ENCODE results near the gene CAMK1. TPM values are rescaled to one million over a fixed set of nuclear protein-coding genes. Genes with fewer than 3 reads are reported as not detected.

The CAMK1 gene
- total and polyA plus RNA-seq, 2 of the 4 experiments (the other 2 are of a cell fraction), result 33.3 to 36.4 TPM

DNA sequence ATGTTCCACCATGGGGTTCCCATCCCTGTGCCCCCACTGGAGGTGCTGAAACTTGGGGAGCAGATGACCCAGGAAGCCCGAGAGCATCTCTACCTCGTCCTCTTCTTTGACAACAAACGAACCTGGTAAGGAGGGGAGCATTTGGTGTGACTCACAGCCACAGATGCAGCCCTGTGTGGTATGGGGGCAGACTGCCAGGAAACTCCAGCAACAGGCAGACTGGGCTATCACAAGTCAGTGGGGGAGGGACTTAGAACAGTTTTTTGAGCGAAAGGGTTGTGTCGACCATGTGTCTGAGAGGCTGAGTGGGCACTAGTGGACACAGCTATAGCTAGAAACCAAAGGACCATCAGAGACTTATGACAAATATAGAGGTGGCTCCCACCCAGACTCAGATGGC, 23.4 kb downstream of the CAMK1 start:
- peaks cover 60% of the 10 kb centered on the region for H3K36me3 ChIP-seq (ENCODE audit: control insufficient read depth, insufficient read depth, low read length)
- ATAC-seq (ENCODE audit: low read depth) (peak; percentile 12), DNase-seq (peak; percentile 95)
- H3K27ac ChIP-seq (ENCODE audit: insufficient read depth, low read length), result peak overlapping the region; percentile 24; the same call in 1 of the 2 replicates
- H2BK5ac ChIP-seq (ENCODE audit: low read depth, low read length, poor library complexity, severe bottlenecking), result peak overlapping the region; percentile 79
- H2AFZ ChIP-seq (replicated peaks; ENCODE audit: low read length, poor library complexity), result peak overlapping the region; percentile 27
- H3K23ac ChIP-seq (ENCODE audit: low read depth, low read length), result peak overlapping the region; percentile 84; the same call in 1 of the 2 replicates
- no peak overlapping the region for H4K5ac ChIP-seq (ENCODE audit: low read depth, low read length)
- no peaks in the 10 kb centered on the region for H3K27me3 ChIP-seq (ENCODE audit: control insufficient read depth, insufficient read depth, low read length)
- no peak overlapping the region for H4K8ac ChIP-seq (ENCODE audit: low read depth in 2 of 2, low read length in 2 of 2)
- 0 out of 2 replicates have a peak overlapping the region, but pooled peaks have one; percentile 27 for H2BK20ac ChIP-seq (ENCODE audit: low read depth, low read length)
- H3K56ac ChIP-seq (ENCODE audit: extremely low read depth, insufficient read depth, low read length), result no peak overlapping the region
- no peak overlapping the region for H3K4me2 ChIP-seq (ENCODE audit: low read depth, low read length)
- H2AK9ac ChIP-seq (replicated peaks; ENCODE audit: low read depth, low read length, poor library complexity), result no peak overlapping the region
- H2BK15ac ChIP-seq (ENCODE audit: low read depth, low read length), result no peak overlapping the region
- no TSS peak for BruUV-seq (replicated peaks)
- POLR2A ChIA-PET (ENCODE audit: unreplicated experiment), result no interaction called here
- CTCF ChIA-PET, result interaction anchor here (0.6 kb wide), 1 partner anchor 26 kb away, joined by 4 read pairs; no protein-coding TSS in a partner anchor
- peak overlapping the region; percentile 26; the same call in 1 of the 2 replicates for H2BK120ac ChIP-seq (ENCODE audit: low read depth, low read length)
- no CpG with 5 or more reads among the region's 5 CpGs for WGBS, 2 experiments (ENCODE audit: extremely low coverage in 2 of 2, insufficient read length in 1 of 2)
- peaks cover 20% of the 10 kb centered on the region for H3K4me1 ChIP-seq (ENCODE audit: control insufficient read depth, insufficient read depth, low read length)
- H3K4ac ChIP-seq (ENCODE audit: low read depth, low read length), result peak overlapping the region; percentile 19; the same call in 1 of the 2 replicates
- peak overlapping the region; percentile 63; the same call in 1 of the 2 replicates for H2AK5ac ChIP-seq (ENCODE audit: low read depth, low read length)
- no peak overlapping the region for H3K4me3 ChIP-seq (ENCODE audit: insufficient read depth, low read depth, low read length)
- H3K14ac ChIP-seq (replicated peaks; ENCODE audit: low read depth, low read length), result 0 out of 2 replicates have a peak overlapping the region, but pooled peaks have one; percentile 14
- H3K9me3 ChIP-seq (ENCODE audit: control insufficient read depth, insufficient read depth, low read length), result no peaks in the 10 kb centered on the region
- H4K20me1 ChIP-seq (ENCODE audit: insufficient read depth, low read length), result no peaks in the 10 kb centered on the region
- TF ChIP-seq SMC3 (IDR thresholded peaks at IDR 0.05; ENCODE audit: low read depth, low read length), result peak; percentile 22; the same call in 1 of the 2 replicates
- TF ChIP-seq CEBPB (IDR thresholded peaks at IDR 0.05; ENCODE audit: low read depth, low read length), result no peak
- TF ChIP-seq, protein P1, sequence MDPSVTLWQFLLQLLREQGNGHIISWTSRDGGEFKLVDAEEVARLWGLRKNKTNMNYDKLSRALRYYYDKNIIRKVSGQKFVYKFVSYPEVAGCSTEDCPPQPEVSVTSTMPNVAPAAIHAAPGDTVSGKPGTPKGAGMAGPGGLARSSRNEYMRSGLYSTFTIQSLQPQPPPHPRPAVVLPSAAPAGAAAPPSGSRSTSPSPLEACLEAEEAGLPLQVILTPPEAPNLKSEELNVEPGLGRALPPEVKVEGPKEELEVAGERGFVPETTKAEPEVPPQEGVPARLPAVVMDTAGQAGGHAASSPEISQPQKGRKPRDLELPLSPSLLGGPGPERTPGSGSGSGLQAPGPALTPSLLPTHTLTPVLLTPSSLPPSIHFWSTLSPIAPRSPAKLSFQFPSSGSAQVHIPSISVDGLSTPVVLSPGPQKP (IDR thresholded peaks at IDR 0.05; ENCODE audit: borderline replicate concordance, low read depth, low read length), result no peak
- no peak for TF ChIP-seq RFX5 (IDR thresholded peaks at IDR 0.05; ENCODE audit: low read depth, low read length)
- no peak for TF ChIP-seq NFE2L2 (IDR thresholded peaks at IDR 0.05; ENCODE audit: low read depth, low read length)
- no peak for TF ChIP-seq MAFK (IDR thresholded peaks at IDR 0.05; ENCODE audit: low read depth, low read length)
- no peak for TF ChIP-seq BHLHE40 (IDR thresholded peaks at IDR 0.05; ENCODE audit: low read depth, low read length)
- no peak for TF ChIP-seq RCOR1 (IDR thresholded peaks at IDR 0.05; ENCODE audit: insufficient replicate concordance, low read length)
- TF ChIP-seq MXI1 (IDR thresholded peaks at IDR 0.05; ENCODE audit: borderline replicate concordance, low read depth, low read length), result peak; percentile 70; the same call in 1 of the 2 replicates
- no peak for TF ChIP-seq POLR2A (IDR thresholded peaks at IDR 0.05; ENCODE audit: low read depth, low read length)
- TF ChIP-seq CHD1 (IDR thresholded peaks at IDR 0.05; ENCODE audit: low read depth, low read length), result no peak
- TF ChIP-seq CTCF (conservative IDR thresholded peaks at IDR 0.05; ENCODE audit: low read depth, low read length), result no peak
- no peak for TF ChIP-seq RAD21 (IDR thresholded peaks at IDR 0.05; ENCODE audit: low read length)
- TF ChIP-seq, protein P2, sequence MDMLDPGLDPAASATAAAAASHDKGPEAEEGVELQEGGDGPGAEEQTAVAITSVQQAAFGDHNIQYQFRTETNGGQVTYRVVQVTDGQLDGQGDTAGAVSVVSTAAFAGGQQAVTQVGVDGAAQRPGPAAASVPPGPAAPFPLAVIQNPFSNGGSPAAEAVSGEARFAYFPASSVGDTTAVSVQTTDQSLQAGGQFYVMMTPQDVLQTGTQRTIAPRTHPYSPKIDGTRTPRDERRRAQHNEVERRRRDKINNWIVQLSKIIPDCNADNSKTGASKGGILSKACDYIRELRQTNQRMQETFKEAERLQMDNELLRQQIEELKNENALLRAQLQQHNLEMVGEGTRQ (IDR thresholded peaks at IDR 0.05; ENCODE audit: low read depth, low read length), result no peak; the same call in 1 of the 2 replicates
- peak; percentile 45; the same call in 1 of the 2 replicates for TF ChIP-seq FOS (IDR thresholded peaks at IDR 0.05; ENCODE audit: low read depth, low read length)
- TF ChIP-seq MAZ (IDR thresholded peaks at IDR 0.05; ENCODE audit: borderline replicate concordance, low read depth, low read length), result peak; percentile 50; the same call in 1 of the 2 replicates
- H4K91ac ChIP-seq (ENCODE audit: insufficient read depth, low read depth, low read length), result no peak overlapping the region; the same call in 1 of the 2 replicates
- no peak overlapping the region for H3K9ac ChIP-seq (ENCODE audit: low read depth, low read length)
- H3K9me1 ChIP-seq (ENCODE audit: insufficient read depth, low read length), result peaks cover 13% of the 10 kb centered on the region
- intact Hi-C loops (cut with micrococcal nuclease), result no loop called here
- dilution Hi-C loops (cut with HindIII; ENCODE audit: low sequenced_read_pairs, unreplicated experiment), result no loop called here
- H3K18ac ChIP-seq (ENCODE audit: low read depth, low read length), result no peak overlapping the region
- H3K79me1 ChIP-seq (ENCODE audit: low read depth in 1 of 2, low read length in 2 of 2), result peaks cover 10 to 33% of the 10 kb centered on the region in 2 experiments
- in situ Hi-C loops (cut with MboI; ENCODE audit: low sequenced_read_pairs), result no loop called here

Measured in IMR-90 (cell line).